Measurements from ENCODE around the gene UBE2D2.
"Not testable (repeated sequence)": the region's sequence is repeated elsewhere in the genome, so short reads cannot be mapped to it uniquely, and the experiment has no call there.

GRCh38 chr5:139528695-139529094 is 32.4 kb upstream of the UBE2D2 start:
- not testable (repeated sequence) for TF ChIP-seq MTF2 (CRISPR knock-in tag; IDR thresholded peaks at IDR 0.05; ENCODE audit: borderline replicate concordance); TSC22D2 (CRISPR knock-in tag; IDR thresholded peaks at IDR 0.05; ENCODE audit: borderline replicate concordance); NFAT5 (CRISPR knock-in tag; IDR thresholded peaks at IDR 0.05); GPBP1L1 (CRISPR knock-in tag; IDR thresholded peaks at IDR 0.05); EZH2 (conservative IDR thresholded peaks at IDR 0.05; ENCODE audit: low read depth, low read length); POLR2A (IDR thresholded peaks at IDR 0.05; ENCODE audit: insufficient read depth in 1 of 2, low read depth in 2 of 2, low read length in 2 of 2); ZNF747 (CRISPR knock-in tag; IDR thresholded peaks at IDR 0.05; ENCODE audit: borderline replicate concordance); TAF15 (IDR thresholded peaks at IDR 0.05; ENCODE audit: low read depth, low read length, poor library complexity, severe bottlenecking); CTCF (CRISPR knock-in tag; IDR thresholded peaks at IDR 0.05); HNF4G (IDR thresholded peaks at IDR 0.05; ENCODE audit: borderline replicate concordance, low read depth, low read length); HNF4G (CRISPR knock-in tag; IDR thresholded peaks at IDR 0.05; ENCODE audit: borderline replicate concordance, low read depth); ZNF333 (CRISPR knock-in tag; IDR thresholded peaks at IDR 0.05; ENCODE audit: borderline replicate concordance)
